Measurements from ENCODE around the gene SIPA1L3. TPM values are rescaled to one million over a fixed set of nuclear protein-coding genes. Genes with fewer than 3 reads are reported as not detected.
A peak's percentile ranks its signal among the peaks of the same experiment; 100 is the strongest.

The SIPA1L3 gene
- total and polyA plus RNA-seq, 12 donors = 2.2 to 24.1 (median 11.8) TPM

DNA sequence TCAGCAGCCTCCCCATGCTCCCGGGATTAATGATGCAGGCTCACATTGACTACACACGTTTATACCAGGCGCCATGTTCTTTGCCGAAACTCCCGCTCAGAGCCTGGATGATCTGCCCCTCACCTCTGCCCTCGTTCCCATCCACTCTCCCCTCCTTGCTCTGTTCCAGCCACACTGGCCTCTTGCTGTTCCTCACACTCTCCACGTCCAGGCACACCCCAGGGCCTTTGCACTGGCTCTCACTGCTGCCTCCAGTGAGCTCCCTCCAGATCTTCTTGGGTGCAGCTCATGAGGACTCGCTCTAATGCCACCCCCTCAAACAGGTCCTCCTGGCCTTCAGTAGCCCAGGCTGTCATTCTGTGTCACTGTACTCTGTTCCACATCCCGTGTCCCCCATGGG is 277.8 kb downstream of the SIPA1L3 start:
- Histone ChIP-seq H3K27me3 (no peaks in the 10 kb centered on the region), H3K36me3 (replicated peaks in 1 of 2) (no peaks in the 10 kb centered on the region), H3K9me3 (replicated peaks in 1 of 3) (peaks cover 0 to 9% (median 0%) of the 10 kb centered on the region in 3 donors), H3K4me1 (replicated peaks in 1 of 2) (peaks cover 0 to 2% of the 10 kb centered on the region in 2 donors), H3K4me3 (no peak overlapping the region), H3K27ac (peak overlapping the region in 2 of 5 donors; percentile 55 to 69)
- DNase-seq = no peak
- 66 to 87% (median 83%) methylated on average over 8 to 9 of the region's 9 CpGs for WGBS, 4 donors
- TF ChIP-seq, protein P1, sequence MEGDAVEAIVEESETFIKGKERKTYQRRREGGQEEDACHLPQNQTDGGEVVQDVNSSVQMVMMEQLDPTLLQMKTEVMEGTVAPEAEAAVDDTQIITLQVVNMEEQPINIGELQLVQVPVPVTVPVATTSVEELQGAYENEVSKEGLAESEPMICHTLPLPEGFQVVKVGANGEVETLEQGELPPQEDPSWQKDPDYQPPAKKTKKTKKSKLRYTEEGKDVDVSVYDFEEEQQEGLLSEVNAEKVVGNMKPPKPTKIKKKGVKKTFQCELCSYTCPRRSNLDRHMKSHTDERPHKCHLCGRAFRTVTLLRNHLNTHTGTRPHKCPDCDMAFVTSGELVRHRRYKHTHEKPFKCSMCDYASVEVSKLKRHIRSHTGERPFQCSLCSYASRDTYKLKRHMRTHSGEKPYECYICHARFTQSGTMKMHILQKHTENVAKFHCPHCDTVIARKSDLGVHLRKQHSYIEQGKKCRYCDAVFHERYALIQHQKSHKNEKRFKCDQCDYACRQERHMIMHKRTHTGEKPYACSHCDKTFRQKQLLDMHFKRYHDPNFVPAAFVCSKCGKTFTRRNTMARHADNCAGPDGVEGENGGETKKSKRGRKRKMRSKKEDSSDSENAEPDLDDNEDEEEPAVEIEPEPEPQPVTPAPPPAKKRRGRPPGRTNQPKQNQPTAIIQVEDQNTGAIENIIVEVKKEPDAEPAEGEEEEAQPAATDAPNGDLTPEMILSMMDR (IDR thresholded peaks at IDR 0.05) = no peak
- TF ChIP-seq POLR2A (IDR thresholded peaks at IDR 0.05) = no peak
- intact Hi-C loops (cut with DNase I) = no loop called here

DNA sequence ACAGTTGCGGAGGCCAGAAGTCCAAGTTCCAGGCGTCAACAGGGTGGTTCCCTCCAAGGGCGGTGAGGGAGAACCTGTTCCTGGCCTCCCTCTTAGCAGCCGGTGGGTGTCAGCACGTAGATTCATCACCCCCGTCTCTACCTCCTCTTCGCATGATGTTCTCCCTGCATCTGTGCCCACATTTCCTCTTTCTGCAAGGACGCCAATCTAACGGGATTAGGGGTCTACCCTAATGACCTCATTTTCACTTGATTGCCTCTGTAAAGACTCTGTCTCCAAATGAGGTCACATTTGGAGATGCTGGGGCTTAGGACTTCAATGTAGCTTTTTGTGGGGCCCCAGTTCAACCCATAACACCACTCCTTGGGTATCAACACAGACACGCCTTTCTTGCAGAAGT is 278.6 kb downstream of the SIPA1L3 start:
- Histone ChIP-seq H3K4me1 (replicated peaks in 1 of 2) (peaks cover 0 to 9% of the 10 kb centered on the region in 2 donors), H3K4me3 (no peak overlapping the region), H3K9me3 (replicated peaks in 1 of 3) (peaks cover 0 to 1% (median 0%) of the 10 kb centered on the region in 3 donors), H3K36me3 (replicated peaks in 1 of 2) (no peaks in the 10 kb centered on the region), H3K27ac (no peak overlapping the region), H3K27me3 (no peaks in the 10 kb centered on the region)
- 92 to 95% (median 94%) methylated on average over 10 of the region's 10 CpGs for WGBS, 4 donors
- intact Hi-C loops (cut with DNase I) = no loop called here
- no peak for TF ChIP-seq POLR2A (IDR thresholded peaks at IDR 0.05)
- TF ChIP-seq, protein P1 (IDR thresholded peaks at IDR 0.05) = no peak
- no peak for DNase-seq

DNA sequence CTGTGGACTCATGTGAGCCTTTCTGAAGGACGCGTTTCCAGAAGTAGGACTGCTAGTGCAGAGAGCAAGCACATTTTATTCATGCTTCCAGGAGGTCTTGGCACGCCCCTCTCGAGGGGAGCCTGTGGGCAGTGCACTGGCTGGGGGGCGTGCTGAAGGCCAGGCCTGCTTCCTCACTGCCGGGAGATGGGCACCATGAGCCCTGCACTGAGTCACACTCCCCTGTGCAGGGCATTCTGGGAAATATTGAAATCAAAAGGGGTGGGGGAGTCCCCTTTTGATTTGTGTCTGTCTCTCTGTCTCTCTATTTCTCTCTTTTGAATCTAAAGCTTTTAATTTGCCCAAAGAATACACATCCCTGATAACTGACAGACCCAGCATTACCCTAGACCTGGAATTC is 283.1 kb downstream of the SIPA1L3 start:
- Histone ChIP-seq H3K9me3 (replicated peaks in 1 of 3) (no peaks in the 10 kb centered on the region), H3K27me3 (no peaks in the 10 kb centered on the region), H3K36me3 (replicated peaks in 1 of 2) (no peaks in the 10 kb centered on the region), H3K4me3 (no peak overlapping the region), H3K27ac (peak overlapping the region in 3 of 5 donors; percentile 13 to 70 (median 66)), H3K4me1 (replicated peaks in 1 of 2) (peaks cover 0 to 10% of the 10 kb centered on the region in 2 donors)
- intact Hi-C loops (cut with DNase I) = no loop called here
- DNase-seq = peak in 4 of 7 donors; percentile 29 to 56 (median 44)
- WGBS, 4 donors = 22 to 48% (median 40%) methylated on average over 6 of the region's 6 CpGs
- no peak for TF ChIP-seq POLR2A (IDR thresholded peaks at IDR 0.05)
- TF ChIP-seq, protein P1 (IDR thresholded peaks at IDR 0.05) = no peak

DNA sequence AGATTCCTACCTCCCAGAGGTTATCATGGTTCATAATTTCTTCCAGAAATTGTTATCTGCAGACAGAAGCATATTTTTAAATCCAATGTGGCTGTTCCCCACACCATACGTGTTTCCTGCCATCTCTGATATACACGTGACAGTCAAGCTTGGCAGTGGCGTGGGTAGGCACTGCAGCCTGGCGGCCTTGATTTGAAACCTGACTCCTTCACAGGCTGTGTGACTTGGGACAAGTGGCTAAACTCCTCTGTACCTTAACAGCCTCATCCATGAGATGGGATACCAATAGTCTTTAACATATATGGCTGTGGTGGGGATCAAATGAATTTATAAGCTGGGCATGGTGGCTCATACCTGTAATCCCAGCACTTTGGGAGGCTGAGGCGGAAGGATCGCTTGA is 283.8 kb downstream of the SIPA1L3 start:
- peak in 5 of 7 donors; percentile 35 to 67 (median 58) for DNase-seq
- Histone ChIP-seq H3K27me3 (no peaks in the 10 kb centered on the region), H3K36me3 (replicated peaks in 1 of 2) (no peaks in the 10 kb centered on the region), H3K9me3 (replicated peaks in 1 of 3) (no peaks in the 10 kb centered on the region), H3K27ac (peak overlapping the region in 2 of 5 donors; percentile 66 to 70), H3K4me1 (replicated peaks in 1 of 2) (peaks cover 0 to 10% of the 10 kb centered on the region in 2 donors), H3K4me3 (no peak overlapping the region)
- TF ChIP-seq, protein P1 (IDR thresholded peaks at IDR 0.05) = no peak
- TF ChIP-seq POLR2A (IDR thresholded peaks at IDR 0.05) = no peak
- 62 to 75% (median 67%) methylated on average over 6 of the region's 6 CpGs for WGBS, 4 donors
- intact Hi-C loops (cut with DNase I) = no loop called here

All from adrenal gland (tissue), 12 donors.